Hepatocyte (in vitro differentiated cells): ENCODE data around the gene ZSCAN23. TPM values are rescaled to one million over a fixed set of nuclear protein-coding genes. Genes with fewer than 3 reads are reported as not detected.

Experiments
- DNase-seq: peaks from one replicate; pipeline ENCODE4 v3.0.0-alpha.2; 2016; ENCODE audit warnings: low spot score
- H2AFZ ChIP-seq: fragments of 200-600 bp; sonication (generic); 2 replicates; pipeline ENCODE4 v1.6.0; 2016; ENCODE audit warnings: antibody characterized with exemption, mild to moderate bottlenecking
- H3K27ac ChIP-seq: fragments of 200-600 bp; sonication (generic); 2 replicates; pipeline ENCODE4 v1.5.1; 2016; ENCODE audit warnings: mild to moderate bottlenecking
- H3K27me3 ChIP-seq: fragments of 200-600 bp; sonication (generic); 2 replicates; pipeline ENCODE4 v1.6.1; 2016
- H3K36me3 ChIP-seq: fragments of 200-600 bp; sonication (generic); replicated peaks from 2 replicates; pipeline ENCODE4 v1.5.1; 2016; ENCODE audit warnings: low read depth; ENCODE audit not compliant: insufficient read depth
- H3K4me1 ChIP-seq: fragments of 200-600 bp; sonication (generic); 2 replicates; pipeline ENCODE4 v1.5.1; 2016; ENCODE audit warnings: mild to moderate bottlenecking, moderate library complexity; ENCODE audit not compliant: insufficient read depth
- H3K4me2 ChIP-seq: fragments of 200-600 bp; sonication (generic); 2 replicates; pipeline ENCODE4 v1.6.0; 2016
- H3K4me3 ChIP-seq: fragments of 200-600 bp; sonication (generic); 2 replicates; pipeline ENCODE4 v1.5.1; 2016; ENCODE audit warnings: mild to moderate bottlenecking
- H3K79me2 ChIP-seq: fragments of 200-600 bp; sonication (generic); 2 replicates; pipeline ENCODE4 v1.6.0; 2017; ENCODE audit warnings: mild to moderate bottlenecking
- H3K9me2 ChIP-seq: fragments of 200-600 bp; sonication (generic); replicated peaks from 2 replicates; pipeline ENCODE4 v1.6.0; 2017; ENCODE audit warnings: mild to moderate bottlenecking; ENCODE audit not compliant: insufficient read depth
- H3K9me3 ChIP-seq: fragments of 200-600 bp; sonication (generic); 2 replicates; pipeline ENCODE4 v1.5.1; 2016; ENCODE audit warnings: low read depth, mild to moderate bottlenecking
- H4K20me1 ChIP-seq: fragments of 200-600 bp; sonication (generic); 2 replicates; pipeline ENCODE4 v1.6.0; 2016; ENCODE audit warnings: mild to moderate bottlenecking; ENCODE audit not compliant: insufficient read depth, poor library complexity, severe bottlenecking
- EZH2 ChIP-seq: fragments of 200-600 bp; sonication (generic); IDR thresholded peaks from 2 replicates; pipeline ENCODE4 v1.6.1; 2016; ENCODE audit warnings: antibody characterized with exemption, mild to moderate bottlenecking, borderline replicate concordance
- EZH2phosphoT487 ChIP-seq: fragments of 200-600 bp; sonication (generic); IDR thresholded peaks from one replicate; pipeline ENCODE4 v1.6.1; 2018; ENCODE audit warnings: antibody characterized with exemption, mild to moderate bottlenecking, low read depth, moderate library complexity; ENCODE audit not compliant: unreplicated experiment, severe bottlenecking
- WGBS: methylation state at CpG from one replicate; pipeline ENCODE4 v1.1.6; 2016; ENCODE audit warnings: low lambda C conversion rate; ENCODE audit errors: missing lambda C conversion rate; 5-methylcytosine and 5-hydroxymethylcytosine counted together
- polyA plus RNA-seq: library from polyadenylated mRNA; unstranded; fragments of >200 nt; fragmentation: Nextera tagmentation; extraction: Ambion mirVana; gene quantifications from 2 replicates; pipeline ENCODE4 v1.2.1, GENCODE V29; 2016
- total RNA-seq: library from RNA; depleted of rRNA; stranded (reverse); fragments of >200 nt; gene quantifications from 2 replicates; pipeline ENCODE4 v1.2.3, GENCODE V29; 2014
- TF ChIP-seq, protein P1 (sequence below): fragments of 200-600 bp; sonication (generic); IDR thresholded peaks from 2 replicates; pipeline ENCODE4 v1.5.1; 2016; ENCODE audit warnings: antibody characterized with exemption, mild to moderate bottlenecking; ENCODE audit not compliant: poor library complexity

The ZSCAN23 gene
- total and polyA plus RNA-seq, 2 experiments from 2014 or later = 0.48 to 5.6 TPM

DNA sequence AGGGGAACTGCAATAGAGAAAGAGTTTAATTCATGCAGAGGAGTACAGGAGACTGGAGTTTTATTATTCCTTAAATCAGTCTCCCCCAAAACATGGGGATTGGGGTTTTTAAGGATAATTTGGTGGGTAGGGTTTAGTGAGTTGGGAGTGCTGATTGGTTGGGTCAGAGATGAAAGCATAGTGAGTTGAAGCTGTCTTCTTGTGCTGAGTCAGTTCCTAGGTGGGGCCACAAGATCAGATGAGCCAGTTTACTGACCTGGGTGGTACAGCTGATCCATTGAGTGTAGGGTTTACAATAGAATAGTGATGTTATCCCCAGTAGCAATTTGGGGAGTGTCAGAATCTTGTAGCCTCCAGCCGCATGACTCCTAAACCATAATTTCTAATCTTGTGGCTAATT is 43.2 kb upstream of the ZSCAN23 start:
- DNase-seq = no peak
- Histone ChIP-seq H3K9me2 (no peaks in the 10 kb centered on the region), H2AFZ (no peak overlapping the region), H4K20me1 (no peaks in the 10 kb centered on the region), H3K4me2 (no peak overlapping the region), H3K4me3 (no peak overlapping the region), H3K36me3 (no peaks in the 10 kb centered on the region), H3K27me3 (peaks cover 8% of the 10 kb centered on the region), H3K27ac (no peak overlapping the region), H3K79me2 (no peaks in the 10 kb centered on the region), H3K9me3 (no peaks in the 10 kb centered on the region), H3K4me1 (no peaks in the 10 kb centered on the region)
- TF ChIP-seq EZH2phosphoT487 (no peak), EZH2 (no peak)
- TF ChIP-seq, protein P1, sequence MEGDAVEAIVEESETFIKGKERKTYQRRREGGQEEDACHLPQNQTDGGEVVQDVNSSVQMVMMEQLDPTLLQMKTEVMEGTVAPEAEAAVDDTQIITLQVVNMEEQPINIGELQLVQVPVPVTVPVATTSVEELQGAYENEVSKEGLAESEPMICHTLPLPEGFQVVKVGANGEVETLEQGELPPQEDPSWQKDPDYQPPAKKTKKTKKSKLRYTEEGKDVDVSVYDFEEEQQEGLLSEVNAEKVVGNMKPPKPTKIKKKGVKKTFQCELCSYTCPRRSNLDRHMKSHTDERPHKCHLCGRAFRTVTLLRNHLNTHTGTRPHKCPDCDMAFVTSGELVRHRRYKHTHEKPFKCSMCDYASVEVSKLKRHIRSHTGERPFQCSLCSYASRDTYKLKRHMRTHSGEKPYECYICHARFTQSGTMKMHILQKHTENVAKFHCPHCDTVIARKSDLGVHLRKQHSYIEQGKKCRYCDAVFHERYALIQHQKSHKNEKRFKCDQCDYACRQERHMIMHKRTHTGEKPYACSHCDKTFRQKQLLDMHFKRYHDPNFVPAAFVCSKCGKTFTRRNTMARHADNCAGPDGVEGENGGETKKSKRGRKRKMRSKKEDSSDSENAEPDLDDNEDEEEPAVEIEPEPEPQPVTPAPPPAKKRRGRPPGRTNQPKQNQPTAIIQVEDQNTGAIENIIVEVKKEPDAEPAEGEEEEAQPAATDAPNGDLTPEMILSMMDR = no peak
- 96% methylated on average over 1 of the region's 1 CpG for WGBS

DNA sequence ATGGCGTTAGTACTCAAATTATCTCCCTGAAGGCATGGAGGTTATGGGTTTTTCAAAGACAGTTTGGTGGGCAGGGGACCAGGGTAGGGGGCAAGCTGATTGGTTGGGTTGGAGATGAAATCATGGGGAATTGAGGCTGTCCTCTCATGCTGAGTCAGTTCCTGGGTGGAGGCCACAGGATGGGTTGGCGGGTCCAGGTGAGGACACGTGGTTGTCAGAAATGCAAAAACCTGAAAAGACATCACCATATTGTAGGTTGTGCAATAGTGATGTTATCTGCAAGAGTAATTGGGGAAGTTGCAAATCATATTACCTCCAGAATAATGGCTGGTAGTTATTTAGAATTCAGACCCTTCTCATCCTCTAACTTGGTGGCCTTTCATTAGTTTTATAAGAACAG is 42.2 kb upstream of the ZSCAN23 start:
- Histone ChIP-seq H3K27me3 (peaks cover 16% of the 10 kb centered on the region), H4K20me1 (no peaks in the 10 kb centered on the region), H3K27ac (no peak overlapping the region), H3K36me3 (no peaks in the 10 kb centered on the region), H3K4me1 (no peaks in the 10 kb centered on the region), H3K4me3 (no peak overlapping the region), H3K4me2 (no peak overlapping the region), H2AFZ (no peak overlapping the region), H3K9me3 (no peaks in the 10 kb centered on the region), H3K9me2 (no peaks in the 10 kb centered on the region), H3K79me2 (no peaks in the 10 kb centered on the region)
- TF ChIP-seq, protein P1 = no peak
- TF ChIP-seq EZH2phosphoT487 (no peak), EZH2 (no peak)
- no peak for DNase-seq
- 97% methylated on average over 3 of the region's 3 CpGs for WGBS

DNA sequence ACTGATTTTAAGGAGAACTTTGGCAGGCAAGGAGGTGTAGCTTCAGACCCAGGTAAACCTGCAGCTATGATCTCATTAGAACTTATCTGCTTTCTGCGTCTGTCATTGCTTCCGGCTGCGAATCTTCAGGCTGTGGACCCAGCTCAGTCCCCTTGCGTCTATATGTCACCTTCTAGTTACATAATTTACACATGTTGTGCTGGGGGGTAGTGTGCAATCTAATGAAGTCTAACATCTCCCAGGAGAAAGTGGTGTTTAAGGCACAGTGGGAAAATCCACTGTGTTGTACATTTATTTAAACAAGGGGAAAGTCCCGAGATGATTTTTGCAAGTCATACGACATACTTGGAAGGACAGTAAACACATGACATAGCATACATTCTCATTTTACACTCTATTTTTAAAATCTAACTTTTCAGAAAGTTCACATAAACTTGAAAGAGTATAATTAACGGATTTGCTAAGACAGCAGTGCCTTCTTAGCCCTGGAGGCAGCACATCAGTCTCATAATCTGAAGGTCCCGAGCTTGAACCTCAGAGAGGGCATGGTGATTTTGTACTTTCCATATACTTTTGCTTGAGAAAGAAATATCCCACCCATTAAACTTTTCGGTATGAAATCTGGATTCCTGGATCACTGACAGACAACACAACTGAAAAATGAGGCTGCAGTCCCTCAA is 37.1 kb upstream of the ZSCAN23 start:
- TF ChIP-seq EZH2 (no peak), EZH2phosphoT487 (no peak)
- TF ChIP-seq, protein P1 = no peak
- no peak overlapping the region for H3K4me3 ChIP-seq

More for the DNA sequence above, 37.1 kb upstream of the ZSCAN23 start:
- Histone ChIP-seq H4K20me1 (no peaks in the 10 kb centered on the region), H3K36me3 (no peaks in the 10 kb centered on the region), H3K27ac (no peak overlapping the region), H3K79me2 (no peaks in the 10 kb centered on the region), H3K4me1 (no peaks in the 10 kb centered on the region), H3K9me2 (no peaks in the 10 kb centered on the region), H3K4me2 (no peak overlapping the region), H3K9me3 (no peaks in the 10 kb centered on the region), H2AFZ (no peak overlapping the region), H3K27me3 (peaks cover 22% of the 10 kb centered on the region)
- DNase-seq = no peak
- WGBS = 72% methylated on average over 9 of the region's 9 CpGs
